C4-2B (cell line): ENCODE results near the gene TVP23A.

Source experiments
- CTCF ChIP-seq: fragments of 450-650 bp; conservative IDR thresholded peaks from 2 replicates; pipeline ENCODE4 v1.5.1; 2017; ENCODE audit warnings: mild to moderate bottlenecking
- ZFX ChIP-seq: fragments of 450-650 bp; IDR thresholded peaks from 2 replicates; pipeline ENCODE4 v1.6.1; 2017

GRCh38 chr16:10745841-10746240 lies 72.8 kb downstream of the TVP23A start:
- TF ChIP-seq CTCF (no peak), ZFX (no peak)
